Fibroblast of skin of right quadriceps (primary cell): ENCODE measurements around the gene THUMPD3.

Experiments
- DNase-seq: peaks from one replicate; pipeline ENCODE4 v3.0.0-alpha.2; 2013

THUMPD3 gene

DNA sequence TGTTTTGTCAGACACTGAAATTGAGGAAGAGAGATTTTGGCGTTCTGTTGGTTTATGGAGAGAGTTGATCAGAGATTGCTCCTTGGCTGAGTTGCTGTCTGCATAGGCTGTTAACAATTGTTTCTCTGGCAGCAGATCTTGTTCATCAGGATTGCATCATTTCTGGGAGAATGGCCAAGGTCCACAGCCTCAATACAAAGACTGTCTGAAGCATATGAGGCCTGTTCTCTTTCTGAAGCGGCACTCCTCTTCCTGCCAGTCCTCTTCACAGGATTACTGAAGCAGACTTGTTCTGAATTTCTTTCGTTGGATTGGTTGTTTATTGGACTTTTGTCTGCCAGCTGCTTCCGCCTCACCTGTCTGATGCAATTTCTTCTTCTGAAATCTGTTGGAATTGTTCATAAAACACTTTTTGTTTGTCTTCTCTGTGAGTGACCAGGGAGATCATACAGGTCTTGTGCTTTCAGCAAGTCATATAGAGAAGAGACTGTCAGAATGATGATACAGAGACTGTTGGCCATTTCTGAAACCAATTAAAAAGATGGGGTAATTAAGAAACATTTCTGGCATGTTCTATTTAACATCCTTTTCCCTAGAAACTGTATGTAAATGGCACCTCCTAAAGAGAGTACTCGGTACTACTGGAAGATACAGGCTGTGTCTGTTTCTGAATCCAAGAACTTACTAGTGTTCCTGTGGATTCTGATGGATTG, 60.0 kb downstream of the THUMPD3 start:
- peak; percentile 98 for DNase-seq

GRCh38 chr3:9428411-9428810, 65.6 kb downstream of the THUMPD3 start:
- DNase-seq = no peak

- no peak for DNase-seq
Observed at GRCh38 chr3:9430733-9431132, 67.9 kb downstream of the THUMPD3 start.

GRCh38 chr3:9433627-9434521, 71.0 kb downstream of the THUMPD3 start:
- DNase-seq = no peak

GRCh38 chr3:9435316-9435715, 72.5 kb downstream of the THUMPD3 start:
- DNase-seq = no peak
